WTC11 (cell line): ENCODE results near the gene AGAP1.

Experiments used
- CBFB ChIP-seq: sonication (generic); formaldehyde crosslinking; IDR thresholded peaks from 2 replicates; pipeline ENCODE4 v1.8.1; 2022; ENCODE audit warnings: mild to moderate bottlenecking, low read depth, missing genetic modification reagents
- JUN ChIP-seq: sonication (generic); formaldehyde crosslinking; IDR thresholded peaks from 2 replicates; pipeline ENCODE4 v1.8.0; 2023; ENCODE audit warnings: mild to moderate bottlenecking, missing genetic modification reagents
- MLX ChIP-seq: sonication (generic); formaldehyde crosslinking; IDR thresholded peaks from 2 replicates; pipeline ENCODE4 v1.8.1; 2023; ENCODE audit warnings: mild to moderate bottlenecking, missing genetic modification reagents, moderate library complexity
- TF ChIP-seq, protein P1 (sequence below): fragments of 200-600 bp; IDR thresholded peaks from 2 replicates; pipeline ENCODE4 v1.8.0; 2022; ENCODE audit warnings: antibody characterized with exemption
- TF ChIP-seq, protein P2 (sequence below): sonication (generic); formaldehyde crosslinking; IDR thresholded peaks from 2 replicates; pipeline ENCODE4 v1.8.0; 2022; ENCODE audit warnings: missing genetic modification reagents

DNA sequence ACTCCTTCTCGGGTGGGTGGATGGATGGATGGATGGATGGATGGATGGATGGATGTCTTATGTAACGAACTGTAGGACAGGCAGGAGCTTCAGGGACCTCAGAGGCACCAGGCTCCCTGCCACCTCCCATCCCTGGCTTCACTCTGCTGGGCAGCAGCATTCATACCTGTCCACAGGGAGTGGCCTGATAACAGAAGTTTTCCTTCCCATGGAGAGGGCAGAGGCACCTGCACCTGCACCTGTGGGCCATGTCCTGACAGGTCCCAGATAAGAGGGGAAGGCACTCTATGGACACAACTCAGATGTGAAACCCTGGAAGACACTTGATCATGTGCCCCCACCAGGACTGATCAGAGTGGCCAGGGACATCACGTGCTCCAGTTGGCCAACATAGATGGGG lies 532.0 kb downstream of the AGAP1 start:
- TF ChIP-seq, protein P1, sequence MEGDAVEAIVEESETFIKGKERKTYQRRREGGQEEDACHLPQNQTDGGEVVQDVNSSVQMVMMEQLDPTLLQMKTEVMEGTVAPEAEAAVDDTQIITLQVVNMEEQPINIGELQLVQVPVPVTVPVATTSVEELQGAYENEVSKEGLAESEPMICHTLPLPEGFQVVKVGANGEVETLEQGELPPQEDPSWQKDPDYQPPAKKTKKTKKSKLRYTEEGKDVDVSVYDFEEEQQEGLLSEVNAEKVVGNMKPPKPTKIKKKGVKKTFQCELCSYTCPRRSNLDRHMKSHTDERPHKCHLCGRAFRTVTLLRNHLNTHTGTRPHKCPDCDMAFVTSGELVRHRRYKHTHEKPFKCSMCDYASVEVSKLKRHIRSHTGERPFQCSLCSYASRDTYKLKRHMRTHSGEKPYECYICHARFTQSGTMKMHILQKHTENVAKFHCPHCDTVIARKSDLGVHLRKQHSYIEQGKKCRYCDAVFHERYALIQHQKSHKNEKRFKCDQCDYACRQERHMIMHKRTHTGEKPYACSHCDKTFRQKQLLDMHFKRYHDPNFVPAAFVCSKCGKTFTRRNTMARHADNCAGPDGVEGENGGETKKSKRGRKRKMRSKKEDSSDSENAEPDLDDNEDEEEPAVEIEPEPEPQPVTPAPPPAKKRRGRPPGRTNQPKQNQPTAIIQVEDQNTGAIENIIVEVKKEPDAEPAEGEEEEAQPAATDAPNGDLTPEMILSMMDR: no peak
- TF ChIP-seq MLX (CRISPR knock-in tag) (no peak), CBFB (CRISPR knock-in tag) (no peak), JUN (CRISPR knock-in tag) (no peak)
- TF ChIP-seq, protein P2, sequence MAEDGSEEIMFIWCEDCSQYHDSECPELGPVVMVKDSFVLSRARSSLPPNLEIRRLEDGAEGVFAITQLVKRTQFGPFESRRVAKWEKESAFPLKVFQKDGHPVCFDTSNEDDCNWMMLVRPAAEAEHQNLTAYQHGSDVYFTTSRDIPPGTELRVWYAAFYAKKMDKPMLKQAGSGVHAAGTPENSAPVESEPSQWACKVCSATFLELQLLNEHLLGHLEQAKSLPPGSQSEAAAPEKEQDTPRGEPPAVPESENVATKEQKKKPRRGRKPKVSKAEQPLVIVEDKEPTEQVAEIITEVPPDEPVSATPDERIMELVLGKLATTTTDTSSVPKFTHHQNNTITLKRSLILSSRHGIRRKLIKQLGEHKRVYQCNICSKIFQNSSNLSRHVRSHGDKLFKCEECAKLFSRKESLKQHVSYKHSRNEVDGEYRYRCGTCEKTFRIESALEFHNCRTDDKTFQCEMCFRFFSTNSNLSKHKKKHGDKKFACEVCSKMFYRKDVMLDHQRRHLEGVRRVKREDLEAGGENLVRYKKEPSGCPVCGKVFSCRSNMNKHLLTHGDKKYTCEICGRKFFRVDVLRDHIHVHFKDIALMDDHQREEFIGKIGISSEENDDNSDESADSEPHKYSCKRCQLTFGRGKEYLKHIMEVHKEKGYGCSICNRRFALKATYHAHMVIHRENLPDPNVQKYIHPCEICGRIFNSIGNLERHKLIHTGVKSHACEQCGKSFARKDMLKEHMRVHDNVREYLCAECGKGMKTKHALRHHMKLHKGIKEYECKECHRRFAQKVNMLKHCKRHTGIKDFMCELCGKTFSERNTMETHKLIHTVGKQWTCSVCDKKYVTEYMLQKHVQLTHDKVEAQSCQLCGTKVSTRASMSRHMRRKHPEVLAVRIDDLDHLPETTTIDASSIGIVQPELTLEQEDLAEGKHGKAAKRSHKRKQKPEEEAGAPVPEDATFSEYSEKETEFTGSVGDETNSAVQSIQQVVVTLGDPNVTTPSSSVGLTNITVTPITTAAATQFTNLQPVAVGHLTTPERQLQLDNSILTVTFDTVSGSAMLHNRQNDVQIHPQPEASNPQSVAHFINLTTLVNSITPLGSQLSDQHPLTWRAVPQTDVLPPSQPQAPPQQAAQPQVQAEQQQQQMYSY (CRISPR knock-in tag): no peak
